Progenitor cell of endocrine pancreas (in vitro differentiated cells): ENCODE data around the gene UNCX. TPM values are rescaled to one million over a fixed set of nuclear protein-coding genes. Genes with fewer than 3 reads are reported as not detected.

Source experiments
- DNase-seq: peaks from one replicate; pipeline ENCODE4 v3.0.0; 2021; ENCODE audit warnings: low spot score; ENCODE audit not compliant: unreplicated experiment
- H3K27ac Mint-ChIP-seq: 2 replicates; pipeline ENCODE4 v1.8.0; 2021; ENCODE audit warnings: mild to moderate bottlenecking, moderate library complexity, mixed read lengths
- H3K27me3 Mint-ChIP-seq: 2 replicates; pipeline ENCODE4 v1.8.0; 2021; ENCODE audit warnings: mixed read lengths
- H3K36me3 Mint-ChIP-seq: 2 replicates; pipeline ENCODE4 v1.8.0; 2022; ENCODE audit warnings: mixed read lengths; ENCODE audit not compliant: insufficient read depth
- H3K4me1 Mint-ChIP-seq: 2 replicates; pipeline ENCODE4 v1.8.0; 2021; ENCODE audit warnings: low read depth, mixed read lengths
- H3K4me3 Mint-ChIP-seq: 2 replicates; pipeline ENCODE4 v1.8.0; 2021; ENCODE audit warnings: low read depth, mild to moderate bottlenecking, moderate library complexity, mixed read lengths
- H3K9me3 Mint-ChIP-seq: 2 replicates; pipeline ENCODE4 v1.8.0; 2021; ENCODE audit warnings: low read depth, mixed read lengths
- total RNA-seq: library from RNA; stranded (reverse); gene quantifications from 2 replicates; pipeline ENCODE4 v1.2.1, GENCODE V29; 2021
- TF ChIP-seq, protein P1 (sequence below): fragments of 200-600 bp; sonication (generic); IDR thresholded peaks from one replicate; pipeline ENCODE4 v1.5.0; 2021; ENCODE audit warnings: antibody characterized with exemption, mild to moderate bottlenecking; ENCODE audit not compliant: unreplicated experiment

Gene UNCX
- total RNA-seq, 1 donor from 2014 or later: not detected

DNA sequence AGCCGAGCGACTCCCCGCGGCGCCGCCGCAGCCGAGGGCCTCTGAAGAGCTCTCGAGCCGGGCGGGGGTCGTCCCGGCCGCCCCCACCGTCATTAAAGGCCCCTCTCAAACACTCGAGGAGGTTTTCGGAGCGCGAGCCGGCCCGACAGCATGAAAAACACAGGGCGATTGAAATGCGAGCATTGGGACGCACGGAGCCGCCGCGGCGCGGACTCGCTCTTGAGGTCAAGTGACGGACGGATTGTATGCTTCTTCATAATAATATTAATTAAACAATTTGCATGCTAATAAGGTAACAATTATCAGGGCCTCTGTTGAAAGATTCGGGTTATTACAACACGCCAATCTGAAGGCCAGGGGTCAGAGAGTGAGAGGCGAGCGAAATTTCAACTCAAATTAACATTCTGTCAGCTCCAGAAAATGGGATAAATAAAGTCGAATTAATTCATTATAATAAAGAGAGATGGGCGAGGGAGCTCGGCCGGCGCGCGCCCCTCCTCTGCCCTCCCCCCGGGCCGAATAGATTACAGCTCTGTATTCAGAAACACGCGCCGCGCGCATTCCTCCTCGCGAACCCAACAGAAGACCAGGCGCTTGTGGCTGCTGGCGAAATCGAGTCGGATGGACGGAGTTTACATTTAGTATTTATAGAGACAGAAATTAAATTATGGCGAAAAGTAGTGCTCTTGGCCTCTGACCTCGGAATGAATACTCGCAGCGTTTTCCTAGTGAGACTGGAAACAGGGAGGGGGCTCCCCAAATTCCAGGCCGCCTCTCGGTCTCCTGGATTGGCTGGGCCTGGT lies 2.1 kb upstream of the UNCX start:
- TF ChIP-seq, protein P1, sequence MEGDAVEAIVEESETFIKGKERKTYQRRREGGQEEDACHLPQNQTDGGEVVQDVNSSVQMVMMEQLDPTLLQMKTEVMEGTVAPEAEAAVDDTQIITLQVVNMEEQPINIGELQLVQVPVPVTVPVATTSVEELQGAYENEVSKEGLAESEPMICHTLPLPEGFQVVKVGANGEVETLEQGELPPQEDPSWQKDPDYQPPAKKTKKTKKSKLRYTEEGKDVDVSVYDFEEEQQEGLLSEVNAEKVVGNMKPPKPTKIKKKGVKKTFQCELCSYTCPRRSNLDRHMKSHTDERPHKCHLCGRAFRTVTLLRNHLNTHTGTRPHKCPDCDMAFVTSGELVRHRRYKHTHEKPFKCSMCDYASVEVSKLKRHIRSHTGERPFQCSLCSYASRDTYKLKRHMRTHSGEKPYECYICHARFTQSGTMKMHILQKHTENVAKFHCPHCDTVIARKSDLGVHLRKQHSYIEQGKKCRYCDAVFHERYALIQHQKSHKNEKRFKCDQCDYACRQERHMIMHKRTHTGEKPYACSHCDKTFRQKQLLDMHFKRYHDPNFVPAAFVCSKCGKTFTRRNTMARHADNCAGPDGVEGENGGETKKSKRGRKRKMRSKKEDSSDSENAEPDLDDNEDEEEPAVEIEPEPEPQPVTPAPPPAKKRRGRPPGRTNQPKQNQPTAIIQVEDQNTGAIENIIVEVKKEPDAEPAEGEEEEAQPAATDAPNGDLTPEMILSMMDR: no peak
- peaks cover 3% of the 10 kb centered on the region for H3K4me1 Mint-ChIP-seq

DNA sequence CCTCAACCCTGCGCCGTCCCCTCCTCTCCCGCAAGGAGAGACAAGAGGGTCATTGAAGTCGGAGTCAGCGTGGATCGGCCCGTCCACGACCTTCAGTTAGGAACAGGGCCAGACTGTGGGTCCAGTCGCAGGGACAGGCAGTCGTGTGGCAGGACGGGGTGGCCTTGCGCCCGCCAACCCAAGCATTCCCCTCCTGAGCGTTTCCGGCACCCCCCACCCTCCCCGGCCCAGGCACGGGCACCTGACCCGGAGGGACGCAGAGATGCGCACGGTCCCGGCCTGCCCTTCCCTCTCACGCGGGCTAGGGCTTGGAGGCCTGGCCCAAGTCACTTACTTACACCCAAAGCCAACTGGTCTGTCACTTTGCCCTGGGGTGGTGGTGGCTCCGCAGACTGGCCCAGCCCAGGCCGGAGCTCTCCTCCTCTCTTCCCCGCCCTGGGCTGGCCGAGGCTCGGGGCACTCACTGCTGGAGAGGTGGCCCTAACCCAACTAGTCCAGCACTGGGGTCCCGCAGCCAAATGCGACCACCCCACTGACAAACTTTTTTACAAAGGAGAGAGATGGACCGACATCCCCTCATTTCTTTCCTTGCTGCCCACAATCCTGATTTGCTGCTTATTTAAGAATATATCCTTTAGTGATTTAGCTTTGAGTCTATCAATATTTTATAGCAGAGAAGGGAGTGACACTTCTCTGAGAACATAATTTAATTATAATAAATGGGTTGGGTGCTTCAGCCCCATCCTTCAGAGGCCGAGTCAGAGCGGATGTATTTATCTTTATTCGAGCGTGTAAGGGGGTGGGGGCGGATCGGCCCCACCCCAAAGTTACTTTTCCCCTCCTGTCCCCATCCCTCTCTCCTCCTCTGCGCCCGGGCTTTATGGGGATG lies 1.2 kb upstream of the UNCX start:
- no peak for DNase-seq
- TF ChIP-seq, protein P1: no peak
- H3K4me3 Mint-ChIP-seq: no peak overlapping the region
- peaks cover 3% of the 10 kb centered on the region for H3K4me1 Mint-ChIP-seq
- no peak overlapping the region for H3K27ac Mint-ChIP-seq
- peaks cover 68% of the 10 kb centered on the region for H3K27me3 Mint-ChIP-seq
- no peaks in the 10 kb centered on the region for H3K36me3 Mint-ChIP-seq
- H3K9me3 Mint-ChIP-seq: no peaks in the 10 kb centered on the region

More for the DNA sequence above, 2.1 kb upstream of the UNCX start:
- Mint-ChIP-seq H3K9me3 (no peaks in the 10 kb centered on the region), H3K27me3 (peaks cover 74% of the 10 kb centered on the region), H3K27ac (no peak overlapping the region), H3K4me3 (no peak overlapping the region), H3K36me3 (no peaks in the 10 kb centered on the region)
- DNase-seq: no peak

DNA sequence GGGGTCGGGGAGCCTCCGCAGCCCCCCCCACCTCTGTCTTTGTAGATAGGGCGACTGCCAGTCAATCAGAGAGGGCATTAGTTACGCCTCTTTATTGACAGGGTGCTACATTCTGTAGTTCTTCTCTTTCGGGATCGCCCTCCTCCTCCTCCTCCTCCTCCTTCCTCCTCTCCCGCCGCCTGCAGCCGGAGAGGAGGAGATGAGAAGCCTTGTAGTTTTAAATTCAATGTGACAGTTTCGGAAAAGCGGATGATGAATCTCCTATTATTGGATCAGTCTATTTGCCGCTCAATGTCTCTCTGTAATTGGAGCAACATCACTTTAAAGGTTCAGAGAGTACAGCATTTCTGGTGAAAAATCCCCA lies 587 bp upstream of the UNCX start:
- no peaks in the 10 kb centered on the region for H3K9me3 Mint-ChIP-seq
- TF ChIP-seq, protein P1: no peak
- no peak overlapping the region for H3K27ac Mint-ChIP-seq
- DNase-seq: no peak
- no peaks in the 10 kb centered on the region for H3K36me3 Mint-ChIP-seq
- H3K4me3 Mint-ChIP-seq: no peak overlapping the region
- H3K27me3 Mint-ChIP-seq: peaks cover 64% of the 10 kb centered on the region
- H3K4me1 Mint-ChIP-seq: peaks cover 3% of the 10 kb centered on the region

DNA sequence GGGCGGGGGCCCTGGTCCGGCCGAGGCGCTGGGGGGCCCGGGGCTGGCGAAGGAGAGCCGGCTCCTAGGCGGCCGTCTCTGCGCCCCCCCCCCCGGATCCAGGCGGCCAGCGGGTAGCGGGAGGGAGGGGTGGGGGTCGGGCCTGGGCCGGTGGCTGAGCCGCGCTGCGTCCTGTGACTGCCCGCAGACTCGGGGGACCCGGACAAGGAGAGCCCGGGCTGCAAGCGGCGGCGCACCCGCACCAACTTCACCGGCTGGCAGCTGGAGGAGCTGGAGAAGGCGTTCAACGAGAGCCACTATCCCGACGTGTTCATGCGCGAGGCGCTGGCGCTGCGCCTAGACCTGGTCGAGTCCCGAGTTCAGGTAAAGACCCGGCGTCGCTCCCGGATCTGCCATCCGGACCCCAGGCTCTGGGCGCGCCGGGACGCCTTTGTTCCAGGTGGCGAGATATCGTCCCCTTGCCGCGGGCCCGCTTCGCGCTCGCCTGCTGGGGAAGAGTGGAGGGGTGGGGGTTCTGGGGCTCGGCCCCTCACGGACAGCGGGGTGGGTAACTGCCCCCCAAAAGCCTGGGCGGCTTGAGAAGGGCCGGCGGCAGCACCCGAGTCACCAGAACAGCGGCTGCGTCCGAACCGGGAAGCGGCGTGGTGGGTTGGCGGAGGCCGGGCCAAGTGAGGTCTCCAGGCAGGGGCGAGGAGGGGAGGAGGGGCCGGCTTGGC lies 819 bp downstream of the UNCX start:
- no peaks in the 10 kb centered on the region for H3K36me3 Mint-ChIP-seq
- no peak for DNase-seq
- H3K4me3 Mint-ChIP-seq: no peak overlapping the region
- no peak overlapping the region for H3K27ac Mint-ChIP-seq
- no peaks in the 10 kb centered on the region for H3K9me3 Mint-ChIP-seq
- TF ChIP-seq, protein P1: no peak
- peaks cover 62% of the 10 kb centered on the region for H3K27me3 Mint-ChIP-seq
- peaks cover 3% of the 10 kb centered on the region for H3K4me1 Mint-ChIP-seq
